GM12878 (cell line): Measurements from ENCODE around the gene NR2F1-AS1. TPM values are rescaled to one million over a fixed set of nuclear protein-coding genes. Genes with fewer than 3 reads are reported as not detected.

ENCODE experiments used
- ATAC-seq: fragments of 200-7000 bp; cut with Tn5 transposase; 3 replicates; pipeline ENCODE4 v1.9.1; 2020; ENCODE audit warnings: mild to moderate bottlenecking, moderate library complexity
- BruUV-seq: library from RNA; stranded (reverse); fragments of 400-500 nt; replicated peaks from 2 replicates; lab custom pipeline; 2021; lab: Mats Ljungman, UMichigan
- CTCF ChIA-PET: fragments of 300-600 bp; sonication (Branson Sonifier 250); formaldehyde crosslinking; extraction: SDS; loops from one replicate; lab custom pipeline; 2021; ENCODE audit warnings: inconsistent platforms; lab: Yijun Ruan, JAX
- POLR2A ChIA-PET: fragments of 350-600 bp; formaldehyde crosslinking; extraction: SDS; loops from one replicate; lab custom pipeline; 2021; ENCODE audit warnings: inconsistent platforms; lab: Charles Lee
- RAD21 ChIA-PET: fragments of 300-600 bp; sonication (Branson Sonifier 250); formaldehyde crosslinking; loops from one replicate; lab custom pipeline; 2023; ENCODE audit warnings: antibody characterized with exemption; ENCODE audit not compliant: unreplicated experiment; lab: Charles Lee
- SMC1A ChIA-PET: fragments of 300-600 bp; sonication (Branson Sonifier 250); formaldehyde crosslinking; loops from one replicate; lab custom pipeline; 2023; ENCODE audit not compliant: unreplicated experiment, uncharacterized antibody; lab: Charles Lee
- DNase-seq: peaks from one replicate; pipeline ENCODE4 v3.0.0-alpha.2; 2011; ENCODE audit warnings: low read depth, low spot score
- FAIRE-seq: peaks from 3 replicates; lab custom pipeline; 2011; peaks lifted over from hg19 to GRCh38; lab: Jason Lieb, UNC
- H2AFZ ChIP-seq: 2 replicates; pipeline ENCODE4 v1.6.0; 2011; ENCODE audit warnings: low read depth, low read length, control low read depth; ENCODE audit not compliant: control insufficient read depth
- H3K27ac ChIP-seq: 2 replicates; pipeline ENCODE4 v1.5.1; 2011; ENCODE audit warnings: control low read depth; ENCODE audit not compliant: control insufficient read depth, insufficient read depth
- H3K27me3 ChIP-seq, 2 experiments: replicated peaks in 1 of 2; 2 replicates each; pipeline versions ENCODE4 v1.6.0 to v1.6.1; 2011; ENCODE audit warnings: low read length in 1 of 2; ENCODE audit not compliant: control insufficient read depth in 2 of 2, insufficient read depth in 2 of 2
- H3K36me3 ChIP-seq, 2 experiments: 2 replicates each; pipeline ENCODE4 v1.5.1; 2011; ENCODE audit warnings: low read length in 1 of 2; ENCODE audit not compliant: control insufficient read depth in 2 of 2, insufficient read depth in 2 of 2
- H3K4me1 ChIP-seq: 2 replicates; pipeline ENCODE4 v1.6.1; 2011; ENCODE audit warnings: mild to moderate bottlenecking, low read length, moderate library complexity, mixed read lengths; ENCODE audit not compliant: control insufficient read depth, insufficient read depth
- H3K4me2 ChIP-seq: 2 replicates; pipeline ENCODE4 v1.6.0; 2011; ENCODE audit warnings: control low read depth; ENCODE audit not compliant: control insufficient read depth, insufficient read depth
- H3K4me3 ChIP-seq: fragments of 200-600 bp; sonication (generic); 2 replicates; pipeline ENCODE4 v1.5.1; 2016
- H3K79me2 ChIP-seq: 2 replicates; pipeline ENCODE4 v1.6.0; 2011; ENCODE audit warnings: low read length; ENCODE audit not compliant: control insufficient read depth, insufficient read depth
- H3K9ac ChIP-seq: 2 replicates; pipeline ENCODE4 v1.8.0; 2011; ENCODE audit warnings: low read length, control low read depth, mixed read lengths; ENCODE audit not compliant: control insufficient read depth, insufficient read depth
- H3K9me3 ChIP-seq: replicated peaks from 3 replicates; pipeline ENCODE4 v1.5.1; 2011; ENCODE audit warnings: mild to moderate bottlenecking, low read length; ENCODE audit not compliant: control insufficient read depth, insufficient read depth
- H4K20me1 ChIP-seq: 2 replicates; pipeline ENCODE4 v1.6.0; 2011; ENCODE audit not compliant: control insufficient read depth, insufficient read depth
- ATF7 ChIP-seq: fragments of 450-650 bp; IDR thresholded peaks from 2 replicates; pipeline ENCODE4 v1.6.1; 2016; ENCODE audit warnings: low read depth, mild to moderate bottlenecking
- BCL11A ChIP-seq: IDR thresholded peaks from 2 replicates; pipeline ENCODE4 v1.6.1; 2011; ENCODE audit warnings: low read depth, low read length
- CHD1 ChIP-seq: IDR thresholded peaks from 2 replicates; pipeline ENCODE4 v1.6.1; 2012; ENCODE audit warnings: low read depth, low read length, improper control_type of control experiment
- CHD2 ChIP-seq: IDR thresholded peaks from 2 replicates; pipeline ENCODE4 v1.6.1; 2011; ENCODE audit warnings: low read depth, low read length, improper control_type of control experiment, borderline replicate concordance
- ETV6 ChIP-seq, 2 experiments: fragments of 450-650 bp in 1 of 2; IDR thresholded peaks in 1 of 2; conservative IDR thresholded peaks in 1 of 2; 2 replicates each; pipeline ENCODE4 v1.6.1; 2014; ENCODE audit warnings: antibody characterized with exemption in 1 of 2, borderline replicate concordance in 1 of 2, low read depth in 1 of 2, mild to moderate bottlenecking in 1 of 2, moderate library complexity in 1 of 2
- HDAC6 ChIP-seq: fragments of 200-600 bp; sonication (generic); IDR thresholded peaks from one replicate; pipeline ENCODE4 v1.8.0; 2017; ENCODE audit warnings: antibody characterized with exemption; ENCODE audit not compliant: unreplicated experiment
- MXI1 ChIP-seq: fragments of 150-350 bp; IDR thresholded peaks from 2 replicates; pipeline ENCODE4 v1.6.1; 2011; ENCODE audit warnings: low read depth, mild to moderate bottlenecking, inconsistent platforms, low read length, improper control_type of control experiment
- NR2C1 ChIP-seq: fragments of 450-650 bp; IDR thresholded peaks from 2 replicates; pipeline ENCODE4 v1.6.1; 2017; ENCODE audit warnings: antibody characterized with exemption, mild to moderate bottlenecking, moderate library complexity
- POLR2AphosphoS5 ChIP-seq: IDR thresholded peaks from 2 replicates; pipeline ENCODE4 v1.6.1; 2011; ENCODE audit warnings: mild to moderate bottlenecking, low read length, inconsistent platforms
- RAD21 ChIP-seq: IDR thresholded peaks from 2 replicates; pipeline ENCODE4 v1.6.1; 2011; ENCODE audit warnings: mild to moderate bottlenecking, low read depth, low read length, moderate library complexity; ENCODE audit not compliant: insufficient read depth
- SIX5 ChIP-seq: IDR thresholded peaks from 2 replicates; pipeline ENCODE4 v1.6.1; 2011; ENCODE audit warnings: mild to moderate bottlenecking, low read depth, low read length, moderate library complexity; ENCODE audit not compliant: severe bottlenecking
- SPI1 ChIP-seq: IDR thresholded peaks from 2 replicates; pipeline ENCODE4 v1.6.1; 2011; ENCODE audit warnings: low read depth, mild to moderate bottlenecking, low read length, moderate library complexity, borderline replicate concordance; ENCODE audit not compliant: insufficient read depth
- TARDBP ChIP-seq: IDR thresholded peaks from 2 replicates; pipeline ENCODE4 v1.6.1; 2016; ENCODE audit warnings: borderline replicate concordance
- WGBS: methylation state at CpG from one replicate; pipeline ENCODE4 v1.1.6; 2016; ENCODE audit warnings: low lambda C conversion rate; ENCODE audit not compliant: insufficient replicate concordance, insufficient coverage; ENCODE audit errors: missing lambda C conversion rate; 5-methylcytosine and 5-hydroxymethylcytosine counted together
- in situ Hi-C: fragments of 300-500 bp; cut with MboI; formaldehyde crosslinking; loops from 9 replicates; pipeline ENCODE4 v1.14.3; 2018; ENCODE audit warnings: mixed read lengths
- intact Hi-C: fragments of 100-400 bp; cut with micrococcal nuclease; formaldehyde crosslinking; loops from one replicate; pipeline ENCODE4 v1.14.2; 2022; ENCODE audit not compliant: unreplicated experiment
- polyA plus RNA-seq, 11 experiments: library from polyadenylated mRNA; depleted of rRNA in 4 of 11; unstranded in 6 of 11; stranded (reverse) in 5 of 11; fragments of >200 nt; fragmentation: Nextera tagmentation in 4 of 11; fragmentation: Illumina TruSeq in 1 of 11; extraction: Ambion mirVana in 4 of 11; extraction: Trizol in 1 of 11; gene quantifications; 1 replicate in 1 of 11; 2 replicates in 10 of 11; pipeline versions ENCODE4 v1.2.1 to v1.2.3, GENCODE V29; 2011 to 2016; ENCODE audit warnings: inconsistent platforms in 2 of 11, missing spikeins in 2 of 11, low read depth in 1 of 11
- total RNA-seq, 4 experiments: library from RNA; depleted of rRNA in 3 of 4; stranded (reverse); fragments of >200 nt in 3 of 4; fragmentation: Illumina TruSeq in 1 of 4; extraction: Trizol in 1 of 4; gene quantifications; 2 replicates each; pipeline versions ENCODE4 v1.2.1 to v1.2.3, GENCODE V29; 2013 to 2021
- TF ChIP-seq, protein P1 (sequence below): fragments of 450-650 bp; IDR thresholded peaks from 2 replicates; pipeline ENCODE4 v1.6.1; 2018; ENCODE audit warnings: borderline replicate concordance, mild to moderate bottlenecking; ENCODE audit not compliant: partially characterized antibody

Gene NR2F1-AS1
- total and polyA plus RNA-seq, 10 of the 15 experiments (the other 5 are each of a cell fraction or from before 2014, with no cell fraction given): 0.11 to 0.85 (median 0.27) TPM

DNA sequence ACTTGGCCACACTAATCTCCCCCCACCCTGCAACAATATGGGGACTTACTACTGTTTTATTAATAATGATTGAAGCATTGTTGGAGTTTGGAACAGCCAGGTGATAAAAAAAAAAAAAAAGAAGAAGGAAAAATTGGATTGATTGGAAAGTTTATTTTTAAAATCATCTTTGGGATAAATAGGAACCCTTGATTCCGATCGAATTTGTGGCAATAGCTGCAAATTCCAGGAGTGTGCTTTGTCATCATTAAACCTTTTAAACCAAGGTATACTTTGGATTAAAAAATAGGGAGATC, 1.1 kb upstream of the NR2F1-AS1 start:
- in situ Hi-C loops (loop anchor here (5.0 to 25.0 kb wide), 2 partner anchors 330 to 1105 kb away; no protein-coding TSS in a partner anchor), intact Hi-C loops (no loop called here)
- Histone ChIP-seq H3K79me2 (no peaks in the 10 kb centered on the region), H3K4me3 (no peak overlapping the region), H2AFZ (no peak overlapping the region), H3K9me3 (no peaks in the 10 kb centered on the region), H3K9ac (no peak overlapping the region), H3K27ac (no peak overlapping the region), H3K4me1 (peaks cover 18% of the 10 kb centered on the region), H3K27me3 (peaks cover 12 to 40% of the 10 kb centered on the region in 2 experiments), H4K20me1 (no peaks in the 10 kb centered on the region), H3K4me2 (no peak overlapping the region), H3K36me3 (no peaks in the 10 kb centered on the region)
- POLR2A ChIA-PET: no interaction called here
- RAD21 ChIA-PET: interaction anchor here (0.6 to 1.4 kb wide), 3 partner anchors 9 to 282 kb away, joined by 3 to 8 read pairs (median 5); no protein-coding TSS in a partner anchor
- TF ChIP-seq CHD1 (no peak), NR2C1 (no peak), BCL11A (no peak), RAD21 (no peak), SPI1 (no peak), POLR2AphosphoS5 (no peak), ETV6 (conservative IDR thresholded peaks at IDR 0.05 in 1 of 2, IDR thresholded peaks at IDR 0.05 in 1 of 2; ENCODE audit: borderline replicate concordance in 1 of 2, low read depth in 1 of 2) (no peak), TARDBP (no peak), HDAC6 (no peak), MXI1 (no peak), CHD2 (no peak), ATF7 (no peak), SIX5 (no peak)
- TF ChIP-seq, protein P1, sequence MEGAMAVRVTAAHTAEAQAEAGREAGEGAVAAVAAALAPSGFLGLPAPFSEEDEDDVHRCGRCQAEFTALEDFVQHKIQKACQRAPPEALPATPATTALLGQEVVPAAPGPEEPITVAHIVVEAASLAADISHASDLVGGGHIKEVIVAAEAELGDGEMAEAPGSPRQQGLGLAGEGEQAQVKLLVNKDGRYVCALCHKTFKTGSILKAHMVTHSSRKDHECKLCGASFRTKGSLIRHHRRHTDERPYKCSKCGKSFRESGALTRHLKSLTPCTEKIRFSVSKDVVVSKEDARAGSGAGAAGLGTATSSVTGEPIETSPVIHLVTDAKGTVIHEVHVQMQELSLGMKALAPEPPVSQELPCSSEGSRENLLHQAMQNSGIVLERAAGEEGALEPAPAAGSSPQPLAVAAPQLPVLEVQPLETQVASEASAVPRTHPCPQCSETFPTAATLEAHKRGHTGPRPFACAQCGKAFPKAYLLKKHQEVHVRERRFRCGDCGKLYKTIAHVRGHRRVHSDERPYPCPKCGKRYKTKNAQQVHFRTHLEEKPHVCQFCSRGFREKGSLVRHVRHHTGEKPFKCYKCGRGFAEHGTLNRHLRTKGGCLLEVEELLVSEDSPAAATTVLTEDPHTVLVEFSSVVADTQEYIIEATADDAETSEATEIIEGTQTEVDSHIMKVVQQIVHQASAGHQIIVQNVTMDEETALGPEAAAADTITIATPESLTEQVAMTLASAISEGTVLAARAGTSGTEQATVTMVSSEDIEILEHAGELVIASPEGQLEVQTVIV: no peak
- CTCF ChIA-PET: interaction anchor here (0.6 to 2.2 kb wide), 5 partner anchors 13 to 235 kb away, joined by 3 to 40 read pairs (median 4); no protein-coding TSS in a partner anchor
- ATAC-seq (no peak), DNase-seq (no peak), FAIRE-seq (no peak)
- BruUV-seq: no TSS peak
- 0% methylated on average over 2 of the region's 2 CpGs for WGBS
- SMC1A ChIA-PET: interaction anchor here (0.6 to 2.3 kb wide), 7 partner anchors 218 to 1121 kb away, joined by 3 to 26 read pairs (median 5); no protein-coding TSS in a partner anchor
